ENCODE results near the gene CCDC15. TPM values are rescaled to one million over a fixed set of nuclear protein-coding genes. Genes with fewer than 3 reads are reported as not detected.

CCDC15 gene
- total RNA-seq, 2 donors from 2014 or later = 3.6 to 7.1 TPM

GRCh38 chr11:124987096-124987495 lies 33.1 kb downstream of the CCDC15 start:
- TF ChIP-seq POLR2AphosphoS5 (IDR thresholded peaks at IDR 0.05) (no peak), CTCF (IDR thresholded peaks at IDR 0.05) (no peak), POLR2A (IDR thresholded peaks at IDR 0.05) (no peak)
- Histone ChIP-seq H3K27ac (no peak overlapping the region), H3K4me1 (replicated peaks) (no peaks in the 10 kb centered on the region), H3K4me3 (no peak overlapping the region), H3K36me3 (no peaks in the 10 kb centered on the region), H3K9me3 (no peaks in the 10 kb centered on the region), H3K27me3 (replicated peaks; ENCODE audit: insufficient read depth) (no peaks in the 10 kb centered on the region)
- intact Hi-C loops (cut with DNase I) = no loop called here
- 95% methylated on average over 1 of the region's 1 CpG for WGBS
- DNase-seq (ENCODE audit: low spot score) = no peak

- Histone ChIP-seq H3K36me3 (no peaks in the 10 kb centered on the region), H3K4me1 (replicated peaks) (no peaks in the 10 kb centered on the region), H3K9me3 (no peaks in the 10 kb centered on the region), H3K4me3 (no peak overlapping the region), H3K27me3 (replicated peaks; ENCODE audit: insufficient read depth) (no peaks in the 10 kb centered on the region), H3K27ac (peak overlapping the region in 1 of 2 donors; percentile 5)
- DNase-seq (ENCODE audit: low spot score) = no peak
- 59% methylated on average over 3 of the region's 3 CpGs for WGBS
- intact Hi-C loops (cut with DNase I) = no loop called here
- TF ChIP-seq CTCF (IDR thresholded peaks at IDR 0.05) (no peak), POLR2AphosphoS5 (IDR thresholded peaks at IDR 0.05) (peak; percentile 28)
Measured at GRCh38 chr11:124988063-124988462, 34.1 kb downstream of the CCDC15 start.

GRCh38 chr11:125001079-125001778 lies 47.2 kb downstream of the CCDC15 start:
- 96% methylated on average over 2 of the region's 2 CpGs for WGBS
- DNase-seq (ENCODE audit: low spot score) = no peak
- no peaks in the 10 kb centered on the region for H3K4me1 ChIP-seq (replicated peaks)
- H3K4me3 ChIP-seq = no peak overlapping the region
- no peaks in the 10 kb centered on the region for H3K36me3 ChIP-seq
- no peaks in the 10 kb centered on the region for H3K9me3 ChIP-seq
- H3K27me3 ChIP-seq (replicated peaks; ENCODE audit: insufficient read depth) = no peaks in the 10 kb centered on the region
- intact Hi-C loops (cut with DNase I) = no loop called here
- no peak for TF ChIP-seq POLR2A (IDR thresholded peaks at IDR 0.05)
- no peak for TF ChIP-seq CTCF (IDR thresholded peaks at IDR 0.05)
- no peak for TF ChIP-seq POLR2AphosphoS5 (IDR thresholded peaks at IDR 0.05)
- H3K27ac ChIP-seq = no peak overlapping the region

GRCh38 chr11:125001849-125002248 lies 47.8 kb downstream of the CCDC15 start:
- Histone ChIP-seq H3K4me3 (no peak overlapping the region), H3K27me3 (replicated peaks; ENCODE audit: insufficient read depth) (no peaks in the 10 kb centered on the region), H3K36me3 (no peaks in the 10 kb centered on the region), H3K9me3 (no peaks in the 10 kb centered on the region), H3K4me1 (replicated peaks) (no peaks in the 10 kb centered on the region), H3K27ac (no peak overlapping the region)
- intact Hi-C loops (cut with DNase I) = no loop called here
- WGBS = 91% methylated on average over 2 of the region's 2 CpGs
- TF ChIP-seq CTCF (IDR thresholded peaks at IDR 0.05) (no peak), POLR2A (IDR thresholded peaks at IDR 0.05) (no peak)
- no peak for DNase-seq (ENCODE audit: low spot score)

- H3K27ac ChIP-seq = no peak overlapping the region
- no peaks in the 10 kb centered on the region for H3K36me3 ChIP-seq
- no peak for DNase-seq (ENCODE audit: low spot score)
- intact Hi-C loops (cut with DNase I) = no loop called here
- no peaks in the 10 kb centered on the region for H3K9me3 ChIP-seq
- H3K27me3 ChIP-seq (replicated peaks; ENCODE audit: insufficient read depth) = no peaks in the 10 kb centered on the region
- no peak for TF ChIP-seq CTCF (IDR thresholded peaks at IDR 0.05)
- no peak for TF ChIP-seq POLR2A (IDR thresholded peaks at IDR 0.05)
- no peak for TF ChIP-seq POLR2AphosphoS5 (IDR thresholded peaks at IDR 0.05)
- no peaks in the 10 kb centered on the region for H3K4me1 ChIP-seq (replicated peaks)
- 97% methylated on average over 2 of the region's 2 CpGs for WGBS
- no peak overlapping the region for H3K4me3 ChIP-seq
Measured at GRCh38 chr11:125005491-125005890, 51.5 kb downstream of the CCDC15 start.
